Astrocyte of the spinal cord (primary cell): Measurements from ENCODE around the gene ASIC4.

Experiments
- DNase-seq: peaks from one replicate; pipeline ENCODE4 v3.0.0; 2011; ENCODE audit warnings: low read depth, low spot score
- H3K4me3 ChIP-seq: 2 replicates; pipeline ENCODE4 v1.5.1; 2011; ENCODE audit warnings: low read depth, mild to moderate bottlenecking, low read length, moderate library complexity
- CTCF ChIP-seq: IDR thresholded peaks from 2 replicates; pipeline ENCODE4 v1.5.1; 2012; ENCODE audit warnings: low read depth, mild to moderate bottlenecking, low read length, inconsistent platforms
- in situ Hi-C: cut with HindIII; loops from 2 replicates; pipeline ENCODE4 v1.10.0; 2017; ENCODE audit warnings: low sequenced_read_pairs

The ASIC4 gene

GRCh38 chr2:219508971-219509779 lies 5.1 kb upstream of the ASIC4 start:
- no peak overlapping the region for H3K4me3 ChIP-seq
- TF ChIP-seq CTCF = no peak
- no peak for DNase-seq
- in situ Hi-C loops = no loop called here

- peak; percentile 91 for TF ChIP-seq CTCF
- peak; percentile 34 for DNase-seq
- H3K4me3 ChIP-seq = peak overlapping the region; percentile 21
- in situ Hi-C loops = no loop called here
Measured at GRCh38 chr2:219509780-219510511, 4.3 kb upstream of the ASIC4 start.

GRCh38 chr2:219510512-219511135 lies 3.7 kb upstream of the ASIC4 start:
- no peak for DNase-seq
- no peak overlapping the region for H3K4me3 ChIP-seq
- in situ Hi-C loops = no loop called here
- TF ChIP-seq CTCF = no peak

GRCh38 chr2:219511547-219512325 lies 2.5 kb upstream of the ASIC4 start:
- H3K4me3 ChIP-seq = no peak overlapping the region
- in situ Hi-C loops = no loop called here
- no peak for TF ChIP-seq CTCF
- DNase-seq = no peak

GRCh38 chr2:219512524-219513216 lies 1.6 kb upstream of the ASIC4 start:
- TF ChIP-seq CTCF = no peak
- no peak for DNase-seq
- in situ Hi-C loops = no loop called here
- H3K4me3 ChIP-seq = no peak overlapping the region
